ENCODE measurements around the gene HSD17B1.
"Not testable (repeated sequence)": the region's sequence is repeated elsewhere in the genome, so short reads cannot be mapped to it uniquely, and the experiment has no call there.

HSD17B1 gene

DNA sequence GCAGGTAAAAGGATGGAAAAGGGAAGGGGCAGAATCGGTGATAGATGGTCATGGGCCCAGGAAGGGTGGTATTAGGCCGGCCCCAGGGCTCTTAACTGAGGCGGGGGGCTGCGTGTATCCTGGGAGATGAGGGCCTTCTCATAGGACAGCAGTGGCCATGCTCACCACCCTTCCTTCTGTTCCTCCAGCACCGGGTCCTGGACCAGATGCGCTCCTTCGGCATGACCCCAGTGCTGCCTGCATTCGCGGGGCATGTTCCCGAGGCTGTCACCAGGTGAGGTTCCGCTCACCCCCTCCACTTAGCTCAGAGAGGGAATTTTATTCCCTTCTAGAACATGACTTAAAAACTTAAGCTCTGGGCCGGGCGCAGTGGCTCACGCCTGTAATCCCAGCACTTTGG lies 14.2 kb upstream of the HSD17B1 start:
- H3K4me2 ChIP-seq (ENCODE audit: low read length): no peak overlapping the region
- H3K9ac ChIP-seq (ENCODE audit: low read length): no peak overlapping the region
- no peaks in the 10 kb centered on the region for H3K27me3 ChIP-seq (ENCODE audit: insufficient read depth, low read length)
- TF ChIP-seq, protein P1, sequence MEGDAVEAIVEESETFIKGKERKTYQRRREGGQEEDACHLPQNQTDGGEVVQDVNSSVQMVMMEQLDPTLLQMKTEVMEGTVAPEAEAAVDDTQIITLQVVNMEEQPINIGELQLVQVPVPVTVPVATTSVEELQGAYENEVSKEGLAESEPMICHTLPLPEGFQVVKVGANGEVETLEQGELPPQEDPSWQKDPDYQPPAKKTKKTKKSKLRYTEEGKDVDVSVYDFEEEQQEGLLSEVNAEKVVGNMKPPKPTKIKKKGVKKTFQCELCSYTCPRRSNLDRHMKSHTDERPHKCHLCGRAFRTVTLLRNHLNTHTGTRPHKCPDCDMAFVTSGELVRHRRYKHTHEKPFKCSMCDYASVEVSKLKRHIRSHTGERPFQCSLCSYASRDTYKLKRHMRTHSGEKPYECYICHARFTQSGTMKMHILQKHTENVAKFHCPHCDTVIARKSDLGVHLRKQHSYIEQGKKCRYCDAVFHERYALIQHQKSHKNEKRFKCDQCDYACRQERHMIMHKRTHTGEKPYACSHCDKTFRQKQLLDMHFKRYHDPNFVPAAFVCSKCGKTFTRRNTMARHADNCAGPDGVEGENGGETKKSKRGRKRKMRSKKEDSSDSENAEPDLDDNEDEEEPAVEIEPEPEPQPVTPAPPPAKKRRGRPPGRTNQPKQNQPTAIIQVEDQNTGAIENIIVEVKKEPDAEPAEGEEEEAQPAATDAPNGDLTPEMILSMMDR (IDR thresholded peaks at IDR 0.05; ENCODE audit: low read length): no peak
- TF ChIP-seq EZH2 (IDR thresholded peaks at IDR 0.05; ENCODE audit: borderline replicate concordance, low read length): no peak
- no peaks in the 10 kb centered on the region for H3K9me2 ChIP-seq (ENCODE audit: low read depth, low read length)
- H3K27ac ChIP-seq (ENCODE audit: low read depth, low read length, poor library complexity, severe bottlenecking): no peak overlapping the region
- H2AFZ ChIP-seq (ENCODE audit: low read length): no peak overlapping the region
- no peaks in the 10 kb centered on the region for H3K79me2 ChIP-seq (ENCODE audit: insufficient read depth, low read length)
- no peaks in the 10 kb centered on the region for H4K20me1 ChIP-seq (ENCODE audit: insufficient read depth, low read length)
- no peaks in the 10 kb centered on the region for H3F3A ChIP-seq (ENCODE audit: insufficient read depth, low read length)
- peaks cover 25% of the 10 kb centered on the region for H3K36me3 ChIP-seq (ENCODE audit: insufficient read depth, low read length)
- H3K4me3 ChIP-seq (ENCODE audit: low read depth, low read length, poor library complexity, severe bottlenecking): no peak overlapping the region
- H3K4me1 ChIP-seq (ENCODE audit: insufficient read depth, low read length, severe bottlenecking): peaks cover 21% of the 10 kb centered on the region
- H3K9me3 ChIP-seq (ENCODE audit: low read length): no peaks in the 10 kb centered on the region

DNA sequence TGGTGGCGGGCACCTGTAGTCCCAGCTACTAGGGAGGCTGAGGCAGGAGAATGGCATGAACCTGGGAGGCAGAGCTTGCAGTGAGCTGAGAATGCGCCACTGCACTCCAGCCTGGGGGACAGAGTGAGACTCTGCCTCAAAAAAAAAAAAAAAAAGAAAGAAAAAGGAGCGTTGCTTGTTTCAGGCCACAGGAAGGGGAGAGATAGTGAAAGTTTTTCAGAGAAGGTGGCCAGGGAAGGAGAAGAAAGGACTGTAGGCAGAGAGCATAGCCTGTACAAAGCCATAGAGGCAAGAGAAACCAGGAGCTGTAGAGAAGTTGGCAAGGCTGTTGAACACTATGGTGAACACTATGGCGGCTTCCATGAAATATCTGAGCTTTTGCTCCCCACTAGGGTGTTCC lies 12.2 kb upstream of the HSD17B1 start:
- not testable (repeated sequence) for H3K79me2 ChIP-seq (ENCODE audit: insufficient read depth, low read length); H3K27me3 ChIP-seq (ENCODE audit: insufficient read depth, low read length); H3K4me2 ChIP-seq (ENCODE audit: low read length); H3K9me3 ChIP-seq (ENCODE audit: low read length); H3K4me3 ChIP-seq (ENCODE audit: low read depth, low read length, poor library complexity, severe bottlenecking); H2AFZ ChIP-seq (ENCODE audit: low read length); H4K20me1 ChIP-seq (ENCODE audit: insufficient read depth, low read length); H3K9me2 ChIP-seq (ENCODE audit: low read depth, low read length); H3F3A ChIP-seq (ENCODE audit: insufficient read depth, low read length); H3K27ac ChIP-seq (ENCODE audit: low read depth, low read length, poor library complexity, severe bottlenecking); H3K9ac ChIP-seq (ENCODE audit: low read length)
- peaks cover 33% of the 10 kb centered on the region for H3K36me3 ChIP-seq (ENCODE audit: insufficient read depth, low read length)
- peaks cover 13% of the 10 kb centered on the region for H3K4me1 ChIP-seq (ENCODE audit: insufficient read depth, low read length, severe bottlenecking)

DNA sequence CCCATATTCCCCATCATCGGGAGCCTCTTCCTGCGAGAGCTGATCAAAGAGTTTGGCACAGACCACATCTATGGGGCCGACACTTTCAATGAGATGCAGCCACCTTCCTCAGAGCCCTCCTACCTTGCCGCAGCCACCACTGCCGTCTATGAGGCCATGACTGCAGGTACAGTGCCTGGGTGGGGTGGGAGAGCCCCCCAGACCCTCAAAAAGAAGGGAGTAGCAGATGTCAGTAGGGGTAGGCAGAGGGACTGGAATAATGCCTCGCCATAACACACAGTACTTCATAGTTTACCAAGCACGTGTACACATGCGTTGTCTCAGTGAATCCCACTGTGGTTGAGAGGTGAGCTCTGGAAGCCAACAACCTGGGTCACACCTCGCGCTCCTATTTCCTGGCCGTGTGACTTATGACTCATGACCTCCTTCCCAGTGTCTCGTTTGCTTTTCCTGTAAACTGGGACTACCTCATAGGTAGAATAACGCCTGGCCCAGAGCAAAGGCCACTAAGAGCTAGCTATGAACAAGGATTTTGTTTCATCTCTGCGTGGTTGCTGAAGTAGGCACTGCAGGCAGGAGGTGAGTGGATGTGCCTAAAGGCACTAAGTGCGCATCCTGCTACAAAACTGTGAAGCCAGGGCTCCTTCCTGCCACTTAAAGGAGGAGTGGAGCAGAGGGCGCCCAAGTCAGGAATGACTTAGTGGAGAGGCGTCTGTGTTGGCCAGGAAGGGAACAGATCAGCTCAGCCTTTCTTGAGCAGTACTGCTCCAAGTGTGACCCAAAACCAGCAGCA lies 11.5 kb upstream of the HSD17B1 start:
- H3K27ac ChIP-seq (ENCODE audit: low read depth, low read length, poor library complexity, severe bottlenecking): no peak overlapping the region

More for the DNA sequence above, 11.5 kb upstream of the HSD17B1 start:
- no peak overlapping the region for H2AFZ ChIP-seq (ENCODE audit: low read length)
- TF ChIP-seq EZH2 (IDR thresholded peaks at IDR 0.05; ENCODE audit: borderline replicate concordance, low read length): no peak
- TF ChIP-seq, protein P1 (IDR thresholded peaks at IDR 0.05; ENCODE audit: low read length): no peak
- no peaks in the 10 kb centered on the region for H3K27me3 ChIP-seq (ENCODE audit: insufficient read depth, low read length)
- no peaks in the 10 kb centered on the region for H3K9me3 ChIP-seq (ENCODE audit: low read length)
- no peak overlapping the region for H3K9ac ChIP-seq (ENCODE audit: low read length)
- H3K9me2 ChIP-seq (ENCODE audit: low read depth, low read length): no peaks in the 10 kb centered on the region
- no peaks in the 10 kb centered on the region for H3K79me2 ChIP-seq (ENCODE audit: insufficient read depth, low read length)
- H3K4me2 ChIP-seq (ENCODE audit: low read length): no peak overlapping the region
- H3K36me3 ChIP-seq (ENCODE audit: insufficient read depth, low read length): peaks cover 33% of the 10 kb centered on the region
- no peak overlapping the region for H3K4me3 ChIP-seq (ENCODE audit: low read depth, low read length, poor library complexity, severe bottlenecking)
- H4K20me1 ChIP-seq (ENCODE audit: insufficient read depth, low read length): no peaks in the 10 kb centered on the region
- H3K4me1 ChIP-seq (ENCODE audit: insufficient read depth, low read length, severe bottlenecking): peaks cover 10% of the 10 kb centered on the region
- H3F3A ChIP-seq (ENCODE audit: insufficient read depth, low read length): no peaks in the 10 kb centered on the region
